ENCODE data around the gene WHAMM. TPM values are rescaled to one million over a fixed set of nuclear protein-coding genes. Genes with fewer than 3 reads are reported as not detected.
A peak's percentile ranks its signal among the peaks of the same experiment; 100 is the strongest.

Gene WHAMM
- total RNA-seq, 1 donor from 2014 or later, result 8.7 TPM

GRCh38 chr15:82838096-82838735, 28.8 kb downstream of the WHAMM start:
- DNase-seq (ENCODE audit: low spot score), result no peak

GRCh38 chr15:82839136-82839535, 29.7 kb downstream of the WHAMM start:
- no peak for DNase-seq (ENCODE audit: low spot score)

GRCh38 chr15:82840166-82840565, 30.7 kb downstream of the WHAMM start:
- no peak for DNase-seq (ENCODE audit: low spot score)

- no peak for DNase-seq (ENCODE audit: low spot score)
Observed at GRCh38 chr15:82843566-82843965, 34.1 kb downstream of the WHAMM start.

- DNase-seq (ENCODE audit: low spot score), result no peak
Observed at GRCh38 chr15:82845686-82846085, 36.3 kb downstream of the WHAMM start.

GRCh38 chr15:82846621-82847020, 37.2 kb downstream of the WHAMM start:
- peak; percentile 4 for DNase-seq (ENCODE audit: low spot score)

- no peak for DNase-seq (ENCODE audit: low spot score)
Observed at GRCh38 chr15:82847703-82848102, 38.3 kb downstream of the WHAMM start.

- no peak for DNase-seq (ENCODE audit: low spot score)
Observed at GRCh38 chr15:82848241-82848993, 39.0 kb downstream of the WHAMM start.

GRCh38 chr15:82849556-82850512, 40.4 kb downstream of the WHAMM start:
- peak; percentile 83 for DNase-seq (ENCODE audit: low spot score)

- DNase-seq (ENCODE audit: low spot score), result no peak
Observed at GRCh38 chr15:82850731-82851130, 41.3 kb downstream of the WHAMM start.

- DNase-seq (ENCODE audit: low spot score), result no peak
Observed at GRCh38 chr15:82851306-82851850, 42.0 kb downstream of the WHAMM start.

- no peak for DNase-seq (ENCODE audit: low spot score)
Observed at GRCh38 chr15:82851981-82852511, 42.6 kb downstream of the WHAMM start.

GRCh38 chr15:82852941-82853561, 43.6 kb downstream of the WHAMM start:
- DNase-seq (ENCODE audit: low spot score), result no peak

- DNase-seq (ENCODE audit: low spot score), result no peak
Observed at GRCh38 chr15:82854554-82854953, 45.1 kb downstream of the WHAMM start.

- no peak for DNase-seq (ENCODE audit: low spot score)
Observed at GRCh38 chr15:82855286-82856100, 46.1 kb downstream of the WHAMM start.

- no peak for DNase-seq (ENCODE audit: low spot score)
Observed at GRCh38 chr15:82856397-82857170, 47.2 kb downstream of the WHAMM start.

GRCh38 chr15:82858932-82859331, 49.5 kb downstream of the WHAMM start:
- DNase-seq (ENCODE audit: low spot score), result no peak

GRCh38 chr15:82862886-82863285, 53.5 kb downstream of the WHAMM start:
- no peak for DNase-seq (ENCODE audit: low spot score)

- DNase-seq (ENCODE audit: low spot score), result no peak
Observed at GRCh38 chr15:82864967-82865366, 55.5 kb downstream of the WHAMM start.
